DMS114 treated with DMSO at 0.1 percent for 48 hours (cell line): ENCODE measurements around the gene KRT4.

Source experiments
- DNase-seq: peaks from one replicate; lab custom pipeline; 2025; ENCODE audit not compliant: unreplicated experiment; lab: John Stamatoyannopoulos, UW

KRT4 gene

DNA sequence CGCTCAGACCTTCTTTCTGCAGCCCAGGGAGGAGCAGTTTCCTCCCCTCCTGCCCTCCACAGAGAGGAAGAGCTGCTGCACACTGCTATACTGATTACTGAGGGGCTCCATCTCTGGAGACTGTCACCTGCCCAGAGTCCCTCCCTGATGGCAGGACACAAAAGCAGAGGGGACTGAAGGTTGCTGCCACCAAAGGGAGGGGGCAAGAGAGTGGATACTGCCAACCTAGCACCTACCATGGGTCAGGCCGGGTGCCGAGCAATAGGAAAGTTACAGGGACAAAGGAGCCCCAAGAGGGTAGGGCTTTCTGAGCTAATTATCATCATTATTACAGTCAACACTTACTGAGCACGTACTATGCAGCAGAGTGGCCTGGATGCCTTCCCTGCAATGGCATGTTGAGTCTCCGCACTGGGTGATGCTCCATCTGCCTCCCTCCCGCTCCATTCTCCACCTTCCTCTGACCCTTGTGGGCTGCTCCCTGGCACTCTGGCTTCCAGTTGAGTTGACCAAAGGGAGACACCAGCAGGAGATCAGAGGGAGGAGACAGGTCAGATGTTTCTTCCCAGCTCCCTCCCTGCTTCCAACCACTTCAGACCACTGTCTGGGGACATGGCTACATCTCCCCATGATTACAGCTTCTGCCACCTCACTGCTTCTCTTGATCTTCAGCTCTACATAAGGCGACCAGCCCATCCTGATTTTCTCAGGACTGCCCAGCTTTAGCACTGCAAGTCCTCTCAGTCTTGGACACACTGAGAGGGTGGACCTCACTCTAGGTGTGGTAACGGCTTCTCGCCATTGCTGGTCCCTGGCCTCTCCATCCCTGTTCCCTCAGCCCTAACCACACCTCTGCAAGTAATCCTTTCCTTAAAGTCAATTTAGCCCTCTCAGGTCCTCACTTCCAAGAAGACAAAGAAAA lies 22.8 kb upstream of the KRT4 start:
- no peak for DNase-seq

DNA sequence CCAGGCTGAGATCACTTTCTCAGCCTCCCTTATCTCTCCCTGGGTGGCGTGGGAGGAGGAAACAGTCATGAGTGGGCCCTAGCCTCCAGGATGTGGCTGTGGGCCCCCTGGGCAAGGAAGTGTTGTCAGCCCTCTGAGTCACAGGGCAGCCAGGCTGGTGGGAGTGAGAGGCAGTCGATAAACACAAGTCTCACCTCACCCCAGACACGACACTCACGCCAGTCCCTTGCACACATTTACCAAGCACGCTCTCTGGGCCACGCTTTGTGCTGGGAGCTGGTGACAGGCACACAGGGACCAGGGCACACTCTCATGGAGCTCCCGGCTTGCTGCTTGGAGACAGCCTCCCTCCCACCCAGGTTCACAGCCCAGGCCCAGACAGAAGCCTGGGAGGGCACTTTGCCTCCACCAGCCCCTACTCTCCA lies 22.1 kb upstream of the KRT4 start:
- no peak for DNase-seq

GRCh38 chr12:52835271-52836041 lies 21.5 kb upstream of the KRT4 start:
- no peak for DNase-seq

GRCh38 chr12:52834727-52835001 lies 20.7 kb upstream of the KRT4 start:
- no peak for DNase-seq

DNA sequence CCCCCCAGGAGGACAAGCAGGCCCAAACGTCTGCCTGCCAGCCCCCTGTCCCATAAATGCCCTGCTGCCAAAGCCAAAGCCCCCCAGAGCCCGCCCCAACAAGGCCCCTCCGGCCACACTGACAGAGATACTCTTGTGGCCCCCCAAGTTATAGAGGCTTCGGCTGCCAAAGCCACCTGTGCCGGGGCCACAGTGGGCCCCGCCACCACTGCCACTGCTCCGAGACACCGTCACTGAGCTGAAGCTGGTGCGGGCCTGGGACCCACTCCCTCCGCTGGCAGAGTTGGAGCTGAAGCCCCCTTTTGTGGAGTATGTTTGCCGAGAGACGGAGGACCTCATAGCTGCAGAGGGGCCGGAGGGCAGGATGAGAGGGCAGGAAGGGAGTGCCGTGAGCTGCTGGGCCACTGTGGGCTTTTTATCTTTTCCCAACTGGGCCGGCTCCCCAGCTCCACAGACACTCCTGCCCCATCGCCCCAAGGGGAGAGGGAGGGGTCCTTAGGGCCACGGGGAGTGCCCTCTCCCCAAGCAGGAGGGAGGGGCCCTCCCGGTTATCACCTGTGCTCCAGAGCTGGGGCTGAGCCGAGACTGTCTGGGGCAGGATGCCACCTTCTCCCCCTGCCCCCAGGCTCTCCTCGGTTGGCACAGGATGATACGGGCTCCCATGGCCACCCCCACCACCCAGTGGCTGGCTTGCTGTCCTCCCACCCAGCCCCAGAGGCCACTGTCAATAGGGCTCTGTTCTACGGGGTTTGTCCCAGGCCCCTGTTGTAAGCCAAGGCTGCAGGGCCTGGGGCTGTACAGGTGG lies 20.2 kb upstream of the KRT4 start, which contains the start of gene KRT79:
Gene KRT79, minus strand, starts transcription at position 390 of the 805 bp plus-strand sequence. Its CDS starts 51 bp downstream, at position 339.
- DNase-seq, result no peak

- no peak for DNase-seq
Observed at GRCh38 chr12:52832985-52833905, 19.3 kb upstream of the KRT4 start.

GRCh38 chr12:52832451-52832850 lies 18.5 kb upstream of the KRT4 start:
- DNase-seq, result no peak

DNA sequence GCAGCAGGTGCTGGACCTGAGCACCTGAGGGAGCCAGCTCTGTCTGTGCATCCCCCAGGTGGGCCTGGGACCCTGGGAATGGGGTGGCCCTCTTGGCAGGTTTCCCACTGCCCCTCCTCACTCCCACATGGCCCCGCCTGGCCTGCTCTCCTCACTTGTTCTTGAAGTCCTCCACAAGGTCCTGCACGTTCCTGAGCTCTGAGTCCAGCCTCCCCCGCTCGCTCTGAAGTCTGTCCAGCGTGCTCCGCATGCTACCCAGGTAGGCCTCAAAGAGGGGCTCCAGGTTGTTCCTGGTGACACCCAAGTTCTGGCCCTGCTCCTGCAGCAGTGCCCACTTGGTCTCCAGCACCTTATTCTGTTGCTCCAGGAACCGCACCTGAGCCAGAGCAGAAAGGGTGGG lies 17.3 kb upstream of the KRT4 start:
- no peak for DNase-seq

GRCh38 chr12:52829986-52830770 lies 16.3 kb upstream of the KRT4 start:
- no peak for DNase-seq

DNA sequence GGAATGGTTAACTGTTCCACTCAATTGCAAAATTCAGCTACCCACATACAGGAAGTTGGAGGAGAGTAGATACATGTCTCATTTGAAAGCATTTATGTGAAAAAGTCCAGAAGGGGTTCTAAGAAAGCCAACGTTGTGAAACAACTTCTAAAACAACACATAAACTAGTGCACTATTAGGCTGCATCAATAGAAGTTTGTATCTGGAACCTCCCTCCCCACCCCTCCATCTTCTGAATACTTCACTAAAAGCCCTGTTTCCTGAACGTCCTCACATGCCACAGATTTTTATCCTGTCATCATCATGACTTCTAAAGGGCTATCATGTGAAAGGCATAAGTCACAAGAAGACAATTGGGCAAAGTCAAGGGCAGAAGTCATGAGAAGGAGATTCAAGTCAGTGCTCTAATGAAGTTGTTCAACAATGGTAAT lies 14.7 kb upstream of the KRT4 start:
- no peak for DNase-seq

DNA sequence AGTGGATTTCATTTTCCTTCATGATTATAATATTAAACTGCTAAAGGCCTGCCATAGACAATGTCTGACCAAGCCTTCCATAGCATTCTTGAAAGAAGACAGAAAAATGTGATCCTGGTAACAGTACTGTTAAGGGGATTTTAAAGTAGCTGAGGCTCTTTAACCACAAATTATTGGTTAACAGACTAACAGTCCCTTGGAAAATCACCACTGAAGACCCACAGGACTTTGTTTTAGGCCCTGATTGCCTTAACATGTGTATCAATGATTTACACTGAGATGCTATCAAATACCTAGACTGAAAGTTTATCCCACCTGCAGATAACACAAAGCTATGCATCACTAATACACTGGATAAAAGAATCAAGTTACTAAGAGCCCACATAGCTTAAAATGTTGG lies 14.2 kb upstream of the KRT4 start:
- no peak for DNase-seq

- DNase-seq, result no peak
Observed at GRCh38 chr12:52827499-52828090, 13.7 kb upstream of the KRT4 start.

GRCh38 chr12:52826611-52827498 lies 12.9 kb upstream of the KRT4 start:
- DNase-seq, result no peak

GRCh38 chr12:52825961-52826360 lies 12.0 kb upstream of the KRT4 start:
- DNase-seq, result no peak

- no peak for DNase-seq
Observed at GRCh38 chr12:52824741-52825410, 11.0 kb upstream of the KRT4 start.

- DNase-seq, result no peak
Observed at GRCh38 chr12:52823761-52824450, 10.0 kb upstream of the KRT4 start.
